Mammary epithelial cell (primary cell): ENCODE measurements around the gene OSCP1.

Source experiments
- CTCF ChIP-seq, 2 donors: IDR thresholded peaks in 1 of 2; conservative IDR thresholded peaks in 1 of 2; 2 replicates each; pipeline ENCODE4 v1.5.1; 2011 to 2012; ENCODE audit warnings: inconsistent platforms in 2 of 2, low read length in 2 of 2, mild to moderate bottlenecking in 2 of 2, control low read depth in 1 of 2, low read depth in 1 of 2; ENCODE audit not compliant: insufficient read depth in 1 of 2; ENCODE audit errors: extremely low read depth in 1 of 2
- EZH2 ChIP-seq: IDR thresholded peaks from 2 replicates; pipeline ENCODE4 v1.6.1; 2012; ENCODE audit warnings: low read length, inconsistent platforms, borderline replicate concordance

GRCh38 chr1:36497207-36497606 lies 47.0 kb upstream of the OSCP1 start:
- TF ChIP-seq CTCF (conservative IDR thresholded peaks at IDR 0.05 in 1 of 2, IDR thresholded peaks at IDR 0.05 in 1 of 2; ENCODE audit: extremely low read depth in 1 of 2, insufficient read depth in 1 of 2, low read depth in 1 of 2, low read length in 2 of 2) (no peak), EZH2 (no peak)
